Keratinocyte (primary cell): ENCODE measurements around the gene DDX41. TPM values are rescaled to one million over a fixed set of nuclear protein-coding genes. Genes with fewer than 3 reads are reported as not detected.
"Not testable (repeated sequence)": the region's sequence is repeated elsewhere in the genome, so short reads cannot be mapped to it uniquely, and the experiment has no call there.

Experiments used
- DNase-seq: peaks from one replicate; pipeline ENCODE4 v3.0.0-alpha.2; 2011; ENCODE audit warnings: low read depth, missing footprints, low spot score
- FAIRE-seq: peaks from 2 replicates; lab custom pipeline; 2011; peaks lifted over from hg19 to GRCh38; lab: Jason Lieb, UNC
- H2AFZ ChIP-seq: 2 replicates; pipeline ENCODE4 v1.6.0; 2012; ENCODE audit warnings: low read length, control low read depth, inconsistent platforms; ENCODE audit not compliant: control insufficient read depth
- H3K27ac ChIP-seq: 2 replicates; pipeline ENCODE4 v1.5.1; 2011; ENCODE audit warnings: low read length; ENCODE audit not compliant: control insufficient read depth, insufficient read depth
- H3K27me3 ChIP-seq: 3 replicates; pipeline ENCODE4 v1.6.0; 2011; ENCODE audit warnings: low read length; ENCODE audit not compliant: control insufficient read depth, insufficient read depth; ENCODE audit errors: extremely low read depth
- H3K36me3 ChIP-seq, 2 experiments: 2 replicates in 1 of 2; 3 replicates in 1 of 2; pipeline ENCODE4 v1.5.1; 2011; ENCODE audit warnings: low read length in 2 of 2, mild to moderate bottlenecking in 1 of 2; ENCODE audit not compliant: control insufficient read depth in 2 of 2, insufficient read depth in 2 of 2; ENCODE audit errors: extremely low read depth in 1 of 2
- H3K4me1 ChIP-seq: 3 replicates; pipeline ENCODE4 v1.5.1; 2011; ENCODE audit warnings: low read length; ENCODE audit not compliant: control insufficient read depth, insufficient read depth; ENCODE audit errors: extremely low read depth
- H3K4me2 ChIP-seq: 3 replicates; pipeline ENCODE4 v1.6.0; 2011; ENCODE audit warnings: low read depth, low read length; ENCODE audit not compliant: control insufficient read depth, insufficient read depth; ENCODE audit errors: extremely low read depth
- H3K4me3 ChIP-seq, 3 experiments: fragments of 200-600 bp in 1 of 3; sonication (generic) in 1 of 3; 2 replicates in 2 of 3; 3 replicates in 1 of 3; pipeline ENCODE4 v1.5.1; 2011 to 2016; ENCODE audit warnings: low read length in 3 of 3, mild to moderate bottlenecking in 3 of 3, control low read depth in 2 of 3, inconsistent platforms in 1 of 3, low read depth in 1 of 3, mixed read lengths in 1 of 3, mixed run types in 1 of 3, moderate library complexity in 1 of 3; ENCODE audit not compliant: control insufficient read depth in 2 of 3, insufficient read depth in 2 of 3; ENCODE audit errors: extremely low read depth in 1 of 3
- H3K79me2 ChIP-seq: 2 replicates; pipeline ENCODE4 v1.6.0; 2012; ENCODE audit warnings: low read length; ENCODE audit not compliant: control insufficient read depth, insufficient read depth
- H3K9ac ChIP-seq: 3 replicates; pipeline ENCODE4 v1.6.0; 2011; ENCODE audit warnings: low read length; ENCODE audit not compliant: control insufficient read depth, insufficient read depth; ENCODE audit errors: extremely low read depth
- H3K9me1 ChIP-seq: 3 replicates; pipeline ENCODE4 v1.6.0; 2011; ENCODE audit warnings: low read length; ENCODE audit not compliant: control insufficient read depth, insufficient read depth; ENCODE audit errors: extremely low read depth
- H3K9me3 ChIP-seq: 2 replicates; pipeline ENCODE4 v1.5.1; 2012; ENCODE audit warnings: low read depth, low read length; ENCODE audit not compliant: control insufficient read depth
- H4K20me1 ChIP-seq: 3 replicates; pipeline ENCODE4 v1.6.0; 2011; ENCODE audit warnings: low read length; ENCODE audit not compliant: control insufficient read depth, insufficient read depth; ENCODE audit errors: extremely low read depth
- CTCF ChIP-seq, 3 experiments: IDR thresholded peaks in 1 of 3; conservative IDR thresholded peaks in 1 of 3; optimal IDR thresholded peaks in 1 of 3; 2 replicates in 2 of 3; 3 replicates in 1 of 3; pipeline versions ENCODE3 to v1.5.1; 2011; ENCODE audit warnings: low read length in 3 of 3, mild to moderate bottlenecking in 3 of 3, moderate library complexity in 2 of 3, control low read depth in 1 of 3, inconsistent platforms in 1 of 3; ENCODE audit not compliant: insufficient read depth in 2 of 3; ENCODE audit errors: extremely low read depth in 1 of 3
- EZH2 ChIP-seq: IDR thresholded peaks from one replicate; pipeline ENCODE4 v1.6.1; 2012; ENCODE audit warnings: inconsistent platforms, mild to moderate bottlenecking, low read length, moderate library complexity
- dilution Hi-C: fragments of 300-500 bp; cut with MboI; formaldehyde crosslinking; loops from one replicate; pipeline ENCODE4 v1.7.0; 2020; ENCODE audit warnings: low sequenced_read_pairs; ENCODE audit not compliant: extremely low pct_ligation_motif_present
- polyA plus RNA-seq, 5 experiments: library from polyadenylated mRNA; depleted of rRNA in 3 of 5; stranded (reverse) in 3 of 5; stranded (forward) in 1 of 5; unstranded in 1 of 5; fragments of >200 nt; gene quantifications; 1 replicate in 1 of 5; 2 replicates in 3 of 5; 3 replicates in 1 of 5; pipeline versions ENCODE4 v1.2.1 to v1.2.3, GENCODE V29; 2011 to 2012; ENCODE audit warnings: missing spikeins in 2 of 5, low read depth in 1 of 5, low replicate concordance in 1 of 5

The DDX41 gene
- polyA plus RNA-seq, 1 donor (not counting 4 experiments of a cell fraction or from before 2014, with no cell fraction given) = 71.3 TPM

- FAIRE-seq = no peak
- H3K79me2 ChIP-seq = peaks cover 24% of the 10 kb centered on the region
Observed at GRCh38 chr5:177536386-177536785, 19.6 kb upstream of the DDX41 start.

GRCh38 chr5:177535125-177535524 is 18.4 kb upstream of the DDX41 start:
- Histone ChIP-seq H3K4me2 (no peak overlapping the region), H3K9me1 (peaks cover 6% of the 10 kb centered on the region), H3K36me3 (peaks cover 35% of the 10 kb centered on the region in 2 experiments), H3K4me1 (peaks cover 31% of the 10 kb centered on the region), H3K79me2 (peaks cover 24% of the 10 kb centered on the region), H3K4me3 (no peak overlapping the region), H3K9me3 (no peaks in the 10 kb centered on the region), H3K27ac (no peak overlapping the region), H3K27me3 (no peaks in the 10 kb centered on the region), H3K9ac (no peak overlapping the region), H4K20me1 (peaks cover 5% of the 10 kb centered on the region), H2AFZ (no peak overlapping the region)
- TF ChIP-seq CTCF (optimal IDR thresholded peaks at IDR 0.05 in 1 of 3, IDR thresholded peaks at IDR 0.05 in 1 of 3, conservative IDR thresholded peaks at IDR 0.05 in 1 of 3; ENCODE audit: extremely low read depth in 1 of 3, insufficient read depth in 2 of 3, low read length in 3 of 3) (no peak), EZH2 (no peak)
- DNase-seq (no peak), FAIRE-seq (no peak)
- dilution Hi-C loops = no loop called here

More at GRCh38 chr5:177536386-177536785, 19.6 kb upstream of the DDX41 start:
- Histone ChIP-seq H3K9ac (no peak overlapping the region), H2AFZ (no peak overlapping the region), H3K4me1 (peaks cover 33% of the 10 kb centered on the region), H3K9me1 (peaks cover 6% of the 10 kb centered on the region), H3K9me3 (no peaks in the 10 kb centered on the region), H3K27ac (no peak overlapping the region), H3K4me2 (no peak overlapping the region), H3K36me3 (peaks cover 26% of the 10 kb centered on the region in 2 experiments), H3K27me3 (no peaks in the 10 kb centered on the region), H4K20me1 (peaks cover 2% of the 10 kb centered on the region), H3K4me3 (no peak overlapping the region)
- no peak for DNase-seq
- dilution Hi-C loops = no loop called here
- TF ChIP-seq CTCF (optimal IDR thresholded peaks at IDR 0.05 in 1 of 3, IDR thresholded peaks at IDR 0.05 in 1 of 3, conservative IDR thresholded peaks at IDR 0.05 in 1 of 3; ENCODE audit: extremely low read depth in 1 of 3, insufficient read depth in 2 of 3, low read length in 3 of 3) (no peak), EZH2 (no peak)

- H4K20me1 ChIP-seq, H3K9me3 ChIP-seq, H3K9ac ChIP-seq, DNase-seq, FAIRE-seq, H3K9me1 ChIP-seq, H3K4me2 ChIP-seq, H3K27ac ChIP-seq, H3K27me3 ChIP-seq, H3K4me3 ChIP-seq, dilution Hi-C loops, H2AFZ ChIP-seq: not testable (repeated sequence)
- Histone ChIP-seq H3K4me1 (peaks cover 34% of the 10 kb centered on the region), H3K36me3 (peaks cover 39 to 40% of the 10 kb centered on the region in 2 experiments), H3K79me2 (peaks cover 21% of the 10 kb centered on the region)
Observed at GRCh38 chr5:177534433-177534832, 17.7 kb upstream of the DDX41 start.
